ENCODE results near the gene KPNA1. TPM values are rescaled to one million over a fixed set of nuclear protein-coding genes. Genes with fewer than 3 reads are reported as not detected.

The KPNA1 gene
- total and polyA plus RNA-seq, 2 experiments from 2014 or later, result 34.0 to 62.6 TPM

DNA sequence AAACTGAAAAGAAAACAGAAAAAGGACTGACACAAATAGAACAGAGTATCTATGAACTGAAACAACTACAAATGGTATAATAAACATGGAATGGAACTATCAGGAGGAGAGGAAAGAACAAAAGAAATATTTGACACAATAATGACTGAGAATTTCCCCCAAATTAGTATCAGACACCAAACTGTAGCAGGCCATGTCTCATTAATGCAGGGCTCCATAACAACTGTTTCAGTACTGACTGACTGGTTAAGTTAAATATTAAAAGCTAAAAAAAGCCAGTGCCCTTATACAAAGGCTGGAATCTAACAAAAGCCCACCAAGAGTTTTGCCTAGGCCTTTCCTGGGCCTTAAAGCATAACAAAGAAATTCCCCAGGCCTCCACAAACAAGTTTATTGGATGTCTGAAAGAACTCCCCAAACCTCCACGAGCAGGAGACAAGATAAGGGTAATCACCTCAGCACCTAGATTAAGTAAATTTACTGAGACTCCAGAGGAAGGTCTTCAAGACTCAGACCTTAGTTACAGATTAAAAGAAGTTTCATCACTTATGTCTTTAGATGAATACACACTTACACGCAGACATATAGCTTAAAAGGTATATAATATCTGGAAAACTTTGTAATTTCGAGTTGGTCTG, 45.7 kb downstream of the KPNA1 start:
- in situ Hi-C loops (cut with MboI), result loop anchor here (25.0 kb wide), 1 partner anchor 218 kb away; the partner anchor contains the start of gene PARP14
- no peaks in the 10 kb centered on the region for H3K4me1 ChIP-seq (ENCODE audit: insufficient read depth)
- TF ChIP-seq EZH2 (IDR thresholded peaks at IDR 0.05; ENCODE audit: insufficient read depth, poor library complexity, severe bottlenecking) (no peak), EZH2phosphoT487 (IDR thresholded peaks at IDR 0.05; ENCODE audit: insufficient read depth, low read depth) (no peak)
- H3K9me3 ChIP-seq (ENCODE audit: low read depth), result no peaks in the 10 kb centered on the region
- H3K27me3 ChIP-seq (replicated peaks; ENCODE audit: insufficient read depth), result no peaks in the 10 kb centered on the region
- no peak overlapping the region for H3K27ac ChIP-seq
- no peak overlapping the region for H2AFZ ChIP-seq
- no peak for DNase-seq
- H3F3A ChIP-seq (ENCODE audit: insufficient read depth), result no peaks in the 10 kb centered on the region
- H4K20me1 ChIP-seq (ENCODE audit: insufficient read depth), result peaks cover 31% of the 10 kb centered on the region
- H3K4me2 ChIP-seq (ENCODE audit: unreplicated experiment), result no peak overlapping the region
- no peak overlapping the region for H3K4me3 ChIP-seq
- peaks cover 100% of the 10 kb centered on the region for H3K79me2 ChIP-seq (ENCODE audit: insufficient read depth)
- no peaks in the 10 kb centered on the region for H3K9me2 ChIP-seq (ENCODE audit: insufficient read depth)
- peaks cover 17% of the 10 kb centered on the region for H3K36me3 ChIP-seq (ENCODE audit: low read depth)
- H3K9ac ChIP-seq, result no peak overlapping the region
- 70 to 73% methylated on average over 3 of the region's 3 CpGs for WGBS, 2 experiments (ENCODE audit: low coverage in 1 of 2, low lambda C conversion rate in 2 of 2, missing lambda C conversion rate in 2 of 2)

DNA sequence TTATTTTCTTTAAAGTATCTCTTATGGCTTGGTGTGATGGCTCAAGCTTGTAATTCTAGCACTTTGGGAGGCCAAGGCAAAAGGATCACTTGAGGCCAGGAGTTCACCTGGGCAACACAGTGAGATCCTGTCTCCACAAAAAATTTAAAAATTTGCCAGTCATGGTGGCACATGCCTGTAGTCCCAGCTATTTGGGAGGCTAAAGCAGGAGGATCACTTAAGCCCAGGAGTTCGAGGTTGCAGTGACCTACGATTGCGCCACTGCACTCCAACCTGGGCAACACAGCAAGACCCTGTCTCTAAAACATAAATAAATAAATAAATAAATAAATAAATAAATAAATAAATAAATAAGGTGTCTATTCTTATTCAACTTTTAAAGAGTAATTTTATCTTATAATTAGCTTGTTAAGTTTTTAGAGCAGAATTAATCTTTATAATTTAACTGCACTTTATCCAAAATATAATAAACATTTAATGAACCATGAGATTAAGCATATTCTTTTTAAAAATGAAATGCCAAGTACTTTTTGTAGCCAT, 48.0 kb downstream of the KPNA1 start:
- in situ Hi-C loops (cut with MboI), result loop anchor here (25.0 kb wide), 1 partner anchor 221 kb away; the partner anchor contains the start of gene PARP14
- peaks cover 36% of the 10 kb centered on the region for H3K36me3 ChIP-seq (ENCODE audit: low read depth)

GRCh38 chr3:122464659-122465058, 50.1 kb downstream of the KPNA1 start:
- Histone ChIP-seq H3K4me1 (ENCODE audit: insufficient read depth) (no peaks in the 10 kb centered on the region), H4K20me1 (ENCODE audit: insufficient read depth) (peaks cover 7% of the 10 kb centered on the region; the same call in 1 of the 2 replicates), H3K9me2 (ENCODE audit: insufficient read depth) (no peaks in the 10 kb centered on the region), H3K79me2 (ENCODE audit: insufficient read depth) (peaks cover 85% of the 10 kb centered on the region), H3K27ac (no peak overlapping the region), H3K4me2 (ENCODE audit: unreplicated experiment) (no peak overlapping the region), H3K36me3 (ENCODE audit: low read depth) (peaks cover 43% of the 10 kb centered on the region), H3K27me3 (replicated peaks; ENCODE audit: insufficient read depth) (no peaks in the 10 kb centered on the region), H3F3A (ENCODE audit: insufficient read depth) (peaks cover 3% of the 10 kb centered on the region), H2AFZ (no peak overlapping the region), H3K9me3 (ENCODE audit: low read depth) (no peaks in the 10 kb centered on the region), H3K4me3 (no peak overlapping the region), H3K9ac (no peak overlapping the region)
- TF ChIP-seq EZH2 (IDR thresholded peaks at IDR 0.05; ENCODE audit: insufficient read depth, poor library complexity, severe bottlenecking) (no peak), EZH2phosphoT487 (IDR thresholded peaks at IDR 0.05; ENCODE audit: insufficient read depth, low read depth) (no peak)
- no peak for DNase-seq
- 93 to 94% methylated on average over 1 of the region's 1 CpG for WGBS, 2 experiments (ENCODE audit: low coverage in 1 of 2, low lambda C conversion rate in 2 of 2, missing lambda C conversion rate in 2 of 2)
- in situ Hi-C loops (cut with MboI), result loop anchor here (25.0 kb wide), 1 partner anchor 223 kb away; the partner anchor contains the start of gene PARP14

More for the DNA sequence above, 48.0 kb downstream of the KPNA1 start:
- Histone ChIP-seq H4K20me1 (ENCODE audit: insufficient read depth) (peaks cover 22% of the 10 kb centered on the region), H3K9me2 (ENCODE audit: insufficient read depth) (no peaks in the 10 kb centered on the region), H3K4me1 (ENCODE audit: insufficient read depth) (no peaks in the 10 kb centered on the region), H3K27me3 (replicated peaks; ENCODE audit: insufficient read depth) (no peaks in the 10 kb centered on the region), H3K27ac (no peak overlapping the region), H3K9me3 (ENCODE audit: low read depth) (no peaks in the 10 kb centered on the region), H3K4me2 (ENCODE audit: unreplicated experiment) (no peak overlapping the region), H2AFZ (no peak overlapping the region), H3F3A (ENCODE audit: insufficient read depth) (no peaks in the 10 kb centered on the region), H3K79me2 (ENCODE audit: insufficient read depth) (peaks cover 100% of the 10 kb centered on the region), H3K9ac (no peak overlapping the region), H3K4me3 (no peak overlapping the region)
- 97 to 100% methylated on average over 3 of the region's 3 CpGs for WGBS, 2 experiments (ENCODE audit: low coverage in 1 of 2, low lambda C conversion rate in 2 of 2, missing lambda C conversion rate in 2 of 2)
- TF ChIP-seq EZH2 (IDR thresholded peaks at IDR 0.05; ENCODE audit: insufficient read depth, poor library complexity, severe bottlenecking) (no peak), EZH2phosphoT487 (IDR thresholded peaks at IDR 0.05; ENCODE audit: insufficient read depth, low read depth) (no peak)
- no peak for DNase-seq

DNA sequence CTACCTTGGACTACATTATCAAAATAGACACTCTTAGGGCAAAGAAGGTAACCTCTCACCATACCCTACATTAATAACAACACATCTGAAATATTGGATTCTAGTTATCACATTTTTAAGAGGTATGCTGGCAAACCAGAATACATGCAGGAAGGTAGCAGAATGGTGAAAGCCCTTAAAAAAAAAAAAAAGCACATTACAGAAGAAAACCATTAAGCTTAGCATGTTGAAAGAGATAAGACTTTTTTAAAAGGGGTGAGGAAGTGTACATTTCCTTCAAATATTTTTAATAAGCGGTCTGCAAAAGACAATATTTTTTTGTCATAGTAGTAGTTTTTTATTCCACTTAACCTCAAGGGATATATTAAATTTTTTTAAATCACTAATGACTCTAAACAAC, 52.3 kb downstream of the KPNA1 start:
- H3K36me3 ChIP-seq (ENCODE audit: low read depth), result peaks cover 50% of the 10 kb centered on the region
- H3K9ac ChIP-seq, result no peak overlapping the region
- no peaks in the 10 kb centered on the region for H3K27me3 ChIP-seq (replicated peaks; ENCODE audit: insufficient read depth)
- in situ Hi-C loops (cut with MboI), result loop anchor here (25.0 kb wide), 1 partner anchor 225 kb away; the partner anchor contains the start of gene PARP14
- WGBS, 2 experiments (ENCODE audit: low coverage in 1 of 2, low lambda C conversion rate in 2 of 2, missing lambda C conversion rate in 2 of 2), result 96 to 100% methylated on average over 1 of the region's 1 CpG
- H3K27ac ChIP-seq, result no peak overlapping the region
- H3K4me1 ChIP-seq (ENCODE audit: insufficient read depth), result no peaks in the 10 kb centered on the region
- peaks cover 9% of the 10 kb centered on the region for H3F3A ChIP-seq (ENCODE audit: insufficient read depth)
- no peak for DNase-seq
- no peaks in the 10 kb centered on the region for H4K20me1 ChIP-seq (ENCODE audit: insufficient read depth)
- H3K9me3 ChIP-seq (ENCODE audit: low read depth), result no peaks in the 10 kb centered on the region
- H3K4me3 ChIP-seq, result no peak overlapping the region
- H3K4me2 ChIP-seq (ENCODE audit: unreplicated experiment), result no peak overlapping the region
- H2AFZ ChIP-seq, result no peak overlapping the region
- no peaks in the 10 kb centered on the region for H3K9me2 ChIP-seq (ENCODE audit: insufficient read depth)
- peaks cover 81% of the 10 kb centered on the region for H3K79me2 ChIP-seq (ENCODE audit: insufficient read depth)
- no peak for TF ChIP-seq EZH2 (IDR thresholded peaks at IDR 0.05; ENCODE audit: insufficient read depth, poor library complexity, severe bottlenecking)

All from GM23248 (cell line).